Testis (tissue), 2 donors: ENCODE data around the gene RPL13A.

Experiments
- CTCF ChIP-seq, 3 experiments: fragments of 450-650 bp in 2 of 3; fragments of 200-600 bp in 1 of 3; sonication (generic) in 1 of 3; IDR thresholded peaks; one replicate each; pipeline ENCODE4 v1.5.1; 2016 to 2019; ENCODE audit warnings: antibody characterized with exemption in 3 of 3, mild to moderate bottlenecking in 2 of 3, moderate library complexity in 1 of 3
- POLR2A ChIP-seq: fragments of 450-650 bp; IDR thresholded peaks from one replicate; pipeline ENCODE4 v1.6.1; 2017; ENCODE audit warnings: antibody characterized with exemption, mild to moderate bottlenecking, moderate library complexity

GRCh38 chr19:49488046-49488862 lies 846 bp downstream of the RPL13A start:
- TF ChIP-seq POLR2A (no peak), CTCF (IDR thresholded peaks at IDR 0.05) (no peak)
